H9 (cell line): Measurements from ENCODE around the gene FAM240A. TPM values are rescaled to one million over a fixed set of nuclear protein-coding genes. Genes with fewer than 3 reads are reported as not detected.

Source experiments
- DNase-seq: peaks from one replicate; pipeline ENCODE4 v3.0.0-alpha.2; 2017
- H2AFZ ChIP-seq: one replicate; pipeline ENCODE4 v1.6.1; 2013; ENCODE audit warnings: mild to moderate bottlenecking, low read length, control low read depth, moderate library complexity
- H2AK5ac ChIP-seq: 2 replicates; pipeline ENCODE4 v1.6.1; 2013; ENCODE audit warnings: low read length, control low read depth, mixed read lengths; ENCODE audit not compliant: insufficient read length
- H2BK120ac ChIP-seq: one replicate; pipeline ENCODE4 v1.6.1; 2013; ENCODE audit warnings: low read depth, mild to moderate bottlenecking, low read length, control low read depth, inconsistent platforms; ENCODE audit not compliant: poor library complexity, severe bottlenecking
- H2BK12ac ChIP-seq: 2 replicates; pipeline ENCODE4 v1.6.1; 2013; ENCODE audit warnings: low read length, control low read depth, mixed read lengths, low read depth; ENCODE audit not compliant: insufficient read length
- H2BK15ac ChIP-seq: 2 replicates; pipeline ENCODE4 v1.6.1; 2013; ENCODE audit warnings: low read depth, low read length, control low read depth
- H2BK20ac ChIP-seq: one replicate; pipeline ENCODE4 v1.6.1; 2013; ENCODE audit warnings: low read depth, mild to moderate bottlenecking, low read length, control low read depth, inconsistent platforms; ENCODE audit not compliant: poor library complexity, severe bottlenecking
- H2BK5ac ChIP-seq: 2 replicates; pipeline ENCODE4 v1.6.1; 2013; ENCODE audit warnings: low read length, control low read depth, mixed read lengths; ENCODE audit not compliant: insufficient read length
- H3K14ac ChIP-seq: 2 replicates; pipeline ENCODE4 v1.6.1; 2013; ENCODE audit warnings: low read length, control low read depth; ENCODE audit not compliant: insufficient read depth
- H3K18ac ChIP-seq: 2 replicates; pipeline ENCODE4 v1.6.1; 2013; ENCODE audit warnings: low read depth, mild to moderate bottlenecking, mixed read lengths, low read length, control low read depth; ENCODE audit not compliant: insufficient read length
- H3K23ac ChIP-seq: 2 replicates; pipeline ENCODE4 v1.6.1; 2013; ENCODE audit warnings: low read length, control low read depth, mixed read lengths, low read depth; ENCODE audit not compliant: insufficient read length
- H3K23me2 ChIP-seq: 2 replicates; pipeline ENCODE4 v1.6.1; 2013; ENCODE audit warnings: low read depth, mild to moderate bottlenecking, mixed read lengths, low read length, control low read depth; ENCODE audit not compliant: insufficient read length, poor library complexity, severe bottlenecking
- H3K27ac ChIP-seq: 2 replicates; pipeline ENCODE4 v1.5.1; 2013; ENCODE audit warnings: low read length, control low read depth, mixed read lengths, low read depth; ENCODE audit not compliant: insufficient read length
- H3K27me3 ChIP-seq: 2 replicates; pipeline ENCODE4 v1.6.1; 2013; ENCODE audit warnings: low read length, control low read depth, inconsistent platforms; ENCODE audit not compliant: insufficient read depth
- H3K4ac ChIP-seq: 2 replicates; pipeline ENCODE4 v1.6.1; 2013; ENCODE audit warnings: low read depth, mild to moderate bottlenecking, control low read depth, inconsistent platforms, low read length, moderate library complexity
- H3K4me1 ChIP-seq: 2 replicates; pipeline ENCODE4 v1.6.1; 2013; ENCODE audit warnings: low read length, control low read depth, inconsistent platforms; ENCODE audit not compliant: insufficient read depth
- H3K4me2 ChIP-seq: 2 replicates; pipeline ENCODE4 v1.6.1; 2013; ENCODE audit warnings: low read length, control low read depth, mixed read lengths; ENCODE audit not compliant: insufficient read length, insufficient read depth
- H3K56ac ChIP-seq: 2 replicates; pipeline ENCODE4 v1.6.1; 2013; ENCODE audit warnings: low read depth, mild to moderate bottlenecking, mixed read lengths, low read length, control low read depth; ENCODE audit not compliant: insufficient read length
- H3K79me1 ChIP-seq: 2 replicates; pipeline ENCODE4 v1.6.1; 2013; ENCODE audit warnings: low read depth, mild to moderate bottlenecking, moderate library complexity, low read length, control low read depth, inconsistent platforms; ENCODE audit not compliant: insufficient read depth, poor library complexity, severe bottlenecking
- H3K79me2 ChIP-seq: 2 replicates; pipeline ENCODE4 v1.6.1; 2013; ENCODE audit warnings: low read length, control low read depth, inconsistent platforms; ENCODE audit not compliant: insufficient read depth
- H3K9ac ChIP-seq: 2 replicates; pipeline ENCODE4 v1.6.1; 2013; ENCODE audit warnings: low read length, control low read depth, mixed read lengths; ENCODE audit not compliant: insufficient read length; ENCODE audit errors: extremely low read depth
- H3K9me3 ChIP-seq: one replicate; pipeline ENCODE4 v1.6.1; 2013; ENCODE audit warnings: low read depth, low read length, inconsistent platforms; ENCODE audit not compliant: control insufficient read depth
- H3T11ph ChIP-seq: one replicate; pipeline ENCODE4 v1.6.1; 2013; ENCODE audit warnings: mild to moderate bottlenecking, low read length, control low read depth, inconsistent platforms
- H4K20me1 ChIP-seq: one replicate; pipeline ENCODE4 v1.6.1; 2013; ENCODE audit not compliant: control insufficient read depth, insufficient read length, insufficient read depth
- H4K5ac ChIP-seq: 2 replicates; pipeline ENCODE4 v1.6.1; 2013; ENCODE audit warnings: low read depth, mild to moderate bottlenecking, mixed read lengths, low read length, control low read depth; ENCODE audit not compliant: insufficient read length
- H4K8ac ChIP-seq: replicated peaks from 2 replicates; pipeline ENCODE4 v1.6.1; 2013; ENCODE audit warnings: low read length, control low read depth, mixed read lengths, low read depth; ENCODE audit not compliant: insufficient read length
- H4K91ac ChIP-seq: 2 replicates; pipeline ENCODE4 v1.6.1; 2013; ENCODE audit warnings: low read depth, mild to moderate bottlenecking, moderate library complexity, mixed read lengths, low read length, control low read depth; ENCODE audit not compliant: insufficient read length
- H3K27ac Mint-ChIP-seq, 3 experiments: 2 replicates in 2 of 3; 3 replicates in 1 of 3; pipeline ENCODE4 v1.8.0; 2020 to 2021; ENCODE audit warnings: mixed read lengths in 3 of 3, mild to moderate bottlenecking in 1 of 3, moderate library complexity in 1 of 3
- H3K27me3 Mint-ChIP-seq: 2 replicates; pipeline ENCODE4 v1.8.0; 2021; ENCODE audit warnings: low read depth, mild to moderate bottlenecking, moderate library complexity, mixed read lengths
- H3K36me3 Mint-ChIP-seq, 3 experiments: 2 replicates in 2 of 3; 3 replicates in 1 of 3; pipeline ENCODE4 v1.8.0; 2020 to 2021; ENCODE audit warnings: low read depth in 3 of 3, mixed read lengths in 3 of 3; ENCODE audit not compliant: insufficient read depth in 1 of 3
- H3K4me1 Mint-ChIP-seq, 2 experiments: 2 replicates each; pipeline ENCODE4 v1.8.0; 2020; ENCODE audit warnings: mixed read lengths in 2 of 2
- H3K4me3 Mint-ChIP-seq, 2 experiments: 2 replicates in 1 of 2; 3 replicates in 1 of 2; pipeline ENCODE4 v1.8.0; 2020 to 2021; ENCODE audit warnings: mild to moderate bottlenecking in 2 of 2, mixed read lengths in 2 of 2, moderate library complexity in 1 of 2
- H3K9me3 Mint-ChIP-seq, 2 experiments: 2 replicates in 1 of 2; 3 replicates in 1 of 2; pipeline ENCODE4 v1.8.0; 2020; ENCODE audit warnings: mild to moderate bottlenecking in 2 of 2, mixed read lengths in 2 of 2, moderate library complexity in 1 of 2
- WGBS: extraction: QIAGEN DNeasy Blood & Tissue Kit; methylation state at CpG from one replicate; pipeline ENCODE4 v1.1.7; 2013; ENCODE audit warnings: missing lambda C conversion rate, low lambda C conversion rate, mixed read lengths; ENCODE audit not compliant: insufficient read length; ENCODE audit errors: extremely low coverage; 5-methylcytosine and 5-hydroxymethylcytosine counted together
- total RNA-seq: library from RNA; stranded (reverse); gene quantifications from 2 replicates; pipeline ENCODE4 v1.2.1, GENCODE V29; 2021
- TF ChIP-seq, protein P1 (sequence below): fragments of 200-600 bp; sonication (generic); conservative IDR thresholded peaks from 3 replicates; pipeline ENCODE4 v1.8.0; 2021; ENCODE audit warnings: antibody characterized with exemption, mild to moderate bottlenecking

FAM240A gene
- total RNA-seq, 1 experiment from 2014 or later: 0.11 TPM

- no peak for DNase-seq
- no peaks in the 10 kb centered on the region; a peak in 1 of 7 replicates for H3K36me3 Mint-ChIP-seq
Measured at GRCh38 chr3:46619845-46620778, 7.8 kb downstream of the FAM240A start.

More at GRCh38 chr3:46619845-46620778, 7.8 kb downstream of the FAM240A start:
- no peak overlapping the region for H3K27ac ChIP-seq
- Mint-ChIP-seq H3K27ac (peak overlapping the region in 2 of 3 experiments; percentile 3 to 51; a peak in 1 of 7 replicates), H3K27me3 (peaks cover 4% of the 10 kb centered on the region), H3K4me1 (peaks cover 21 to 30% of the 10 kb centered on the region in 2 experiments), H3K9me3 (no peaks in the 10 kb centered on the region), H3K4me3 (no peak overlapping the region; a peak in 1 of 5 replicates)
- no peak overlapping the region for H3K23ac ChIP-seq
- H4K8ac ChIP-seq: no peak overlapping the region
- H3K27me3 ChIP-seq: no peaks in the 10 kb centered on the region
- H3K4me1 ChIP-seq: peaks cover 3% of the 10 kb centered on the region; the same call in 1 of the 2 replicates
- no peaks in the 10 kb centered on the region for H4K20me1 ChIP-seq
- no peak overlapping the region for H2BK5ac ChIP-seq
- no peak overlapping the region for H3K4me2 ChIP-seq
- peak overlapping the region; percentile 74; the same call in 1 of the 2 replicates for H3K14ac ChIP-seq
- no peak overlapping the region for H3T11ph ChIP-seq
- no peak overlapping the region for H2BK120ac ChIP-seq
- H3K18ac ChIP-seq: peak overlapping the region; percentile 32
- H3K9ac ChIP-seq: no peak overlapping the region
- no peak overlapping the region for H2BK12ac ChIP-seq
- no peak overlapping the region for H3K56ac ChIP-seq
- TF ChIP-seq, protein P1, sequence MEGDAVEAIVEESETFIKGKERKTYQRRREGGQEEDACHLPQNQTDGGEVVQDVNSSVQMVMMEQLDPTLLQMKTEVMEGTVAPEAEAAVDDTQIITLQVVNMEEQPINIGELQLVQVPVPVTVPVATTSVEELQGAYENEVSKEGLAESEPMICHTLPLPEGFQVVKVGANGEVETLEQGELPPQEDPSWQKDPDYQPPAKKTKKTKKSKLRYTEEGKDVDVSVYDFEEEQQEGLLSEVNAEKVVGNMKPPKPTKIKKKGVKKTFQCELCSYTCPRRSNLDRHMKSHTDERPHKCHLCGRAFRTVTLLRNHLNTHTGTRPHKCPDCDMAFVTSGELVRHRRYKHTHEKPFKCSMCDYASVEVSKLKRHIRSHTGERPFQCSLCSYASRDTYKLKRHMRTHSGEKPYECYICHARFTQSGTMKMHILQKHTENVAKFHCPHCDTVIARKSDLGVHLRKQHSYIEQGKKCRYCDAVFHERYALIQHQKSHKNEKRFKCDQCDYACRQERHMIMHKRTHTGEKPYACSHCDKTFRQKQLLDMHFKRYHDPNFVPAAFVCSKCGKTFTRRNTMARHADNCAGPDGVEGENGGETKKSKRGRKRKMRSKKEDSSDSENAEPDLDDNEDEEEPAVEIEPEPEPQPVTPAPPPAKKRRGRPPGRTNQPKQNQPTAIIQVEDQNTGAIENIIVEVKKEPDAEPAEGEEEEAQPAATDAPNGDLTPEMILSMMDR: no peak
- H3K23me2 ChIP-seq: peaks cover 4% of the 10 kb centered on the region
- no peak overlapping the region for H4K5ac ChIP-seq
- peak overlapping the region; percentile 22 for H2AFZ ChIP-seq
- no peak overlapping the region for H4K91ac ChIP-seq
- WGBS: no CpG with 5 or more reads among the region's 8 CpGs
- no peak overlapping the region for H2BK15ac ChIP-seq
- no peak overlapping the region for H2BK20ac ChIP-seq
- no peaks in the 10 kb centered on the region for H3K79me1 ChIP-seq
- H3K9me3 ChIP-seq: no peaks in the 10 kb centered on the region
- no peak overlapping the region for H3K4ac ChIP-seq
- no peak overlapping the region for H2AK5ac ChIP-seq
- H3K79me2 ChIP-seq: no peaks in the 10 kb centered on the region
